ENCODE data around the gene SEMA6A. TPM values are rescaled to one million over a fixed set of nuclear protein-coding genes. Genes with fewer than 3 reads are reported as not detected.

SEMA6A gene
- total RNA-seq, 2 donors from 2014 or later = 79.6 to 328 TPM

- no peak for TF ChIP-seq CTCF (conservative IDR thresholded peaks at IDR 0.05)
- Mint-ChIP-seq H3K36me3 (ENCODE audit: low read depth) (no peaks in the 10 kb centered on the region), H3K4me1 (peaks cover 7% of the 10 kb centered on the region), H3K9me3 (no peaks in the 10 kb centered on the region), H3K27me3 (ENCODE audit: insufficient read depth) (no peaks in the 10 kb centered on the region), H3K4me3 (no peak overlapping the region), H3K27ac (no peak overlapping the region)
- Histone ChIP-seq H3K4me3 (ENCODE audit: low read length) (no peak overlapping the region), H3K4me1 (ENCODE audit: control insufficient read depth, insufficient read depth, low read length) (no peaks in the 10 kb centered on the region), H3K9me3 (ENCODE audit: control insufficient read depth, low read length) (no peaks in the 10 kb centered on the region), H3K27ac (ENCODE audit: low read depth, low read length) (no peak overlapping the region), H3K9ac (ENCODE audit: extremely low read depth, low read length, poor library complexity, severe bottlenecking) (no peak overlapping the region), H3K36me3 (ENCODE audit: control insufficient read depth, insufficient read depth, low read length) (no peaks in the 10 kb centered on the region), H3K27me3 (ENCODE audit: control insufficient read depth, insufficient read depth, low read length, poor library complexity, severe bottlenecking) (no peaks in the 10 kb centered on the region)
- no peak for DNase-seq
These were observed 151.5 kb downstream of the SEMA6A start for GRCh38 chr5:116423141-116423540.

- Histone ChIP-seq H3K27me3 (ENCODE audit: control insufficient read depth, insufficient read depth, low read length, poor library complexity, severe bottlenecking) (no peaks in the 10 kb centered on the region), H3K9me3 (ENCODE audit: control insufficient read depth, low read length) (no peaks in the 10 kb centered on the region), H3K27ac (ENCODE audit: low read depth, low read length) (no peak overlapping the region), H3K4me3 (ENCODE audit: low read length) (no peak overlapping the region), H3K36me3 (ENCODE audit: control insufficient read depth, insufficient read depth, low read length) (no peaks in the 10 kb centered on the region), H3K4me1 (ENCODE audit: control insufficient read depth, insufficient read depth, low read length) (no peaks in the 10 kb centered on the region), H3K9ac (ENCODE audit: extremely low read depth, low read length, poor library complexity, severe bottlenecking) (no peak overlapping the region)
- WGBS, 2 experiments (ENCODE audit: insufficient coverage in 1 of 2, insufficient read length in 1 of 2) = 94 to 100% methylated on average over 1 to 5 of the region's 5 CpGs
- no peaks in the 10 kb centered on the region for H3K36me3 Mint-ChIP-seq (ENCODE audit: low read depth)
- H3K9me3 Mint-ChIP-seq = no peaks in the 10 kb centered on the region
- DNase-seq = no peak
- no peaks in the 10 kb centered on the region for H3K27me3 Mint-ChIP-seq (ENCODE audit: insufficient read depth)
- H3K27ac Mint-ChIP-seq = no peak overlapping the region
- no peak for TF ChIP-seq CTCF (conservative IDR thresholded peaks at IDR 0.05)
- H3K4me1 Mint-ChIP-seq = peaks cover 7% of the 10 kb centered on the region
- no peak overlapping the region for H3K4me3 Mint-ChIP-seq
These were observed 153.5 kb downstream of the SEMA6A start for GRCh38 chr5:116421080-116421629.

GRCh38 chr5:116420540-116420939 lies 154.1 kb downstream of the SEMA6A start:
- no peaks in the 10 kb centered on the region for H3K27me3 Mint-ChIP-seq (ENCODE audit: insufficient read depth)
- Histone ChIP-seq H3K27me3 (ENCODE audit: control insufficient read depth, insufficient read depth, low read length, poor library complexity, severe bottlenecking) (no peaks in the 10 kb centered on the region), H3K27ac (ENCODE audit: low read depth, low read length) (no peak overlapping the region), H3K36me3 (ENCODE audit: control insufficient read depth, insufficient read depth, low read length) (no peaks in the 10 kb centered on the region), H3K4me1 (ENCODE audit: control insufficient read depth, insufficient read depth, low read length) (no peaks in the 10 kb centered on the region), H3K9ac (ENCODE audit: extremely low read depth, low read length, poor library complexity, severe bottlenecking) (no peak overlapping the region), H3K4me3 (ENCODE audit: low read length) (no peak overlapping the region), H3K9me3 (ENCODE audit: control insufficient read depth, low read length) (no peaks in the 10 kb centered on the region)
- H3K4me3 Mint-ChIP-seq = no peak overlapping the region
- no peak overlapping the region for H3K27ac Mint-ChIP-seq
- no peaks in the 10 kb centered on the region for H3K36me3 Mint-ChIP-seq (ENCODE audit: low read depth)
- no peak for DNase-seq
- WGBS, 2 experiments (ENCODE audit: insufficient coverage in 1 of 2, insufficient read length in 1 of 2) = 86 to 89% methylated on average over 3 to 4 of the region's 4 CpGs
- H3K9me3 Mint-ChIP-seq = no peaks in the 10 kb centered on the region
- TF ChIP-seq CTCF (conservative IDR thresholded peaks at IDR 0.05) = no peak
- peaks cover 7% of the 10 kb centered on the region for H3K4me1 Mint-ChIP-seq
